GM12878 (cell line): Measurements from ENCODE around the gene ADGRV1. TPM values are rescaled to one million over a fixed set of nuclear protein-coding genes. Genes with fewer than 3 reads are reported as not detected.

Experiments
- ATAC-seq: fragments of 200-7000 bp; cut with Tn5 transposase; 3 replicates; pipeline ENCODE4 v1.9.1; 2020; ENCODE audit warnings: mild to moderate bottlenecking, moderate library complexity
- BruUV-seq: library from RNA; stranded (reverse); fragments of 400-500 nt; replicated peaks from 2 replicates; lab custom pipeline; 2021; lab: Mats Ljungman, UMichigan
- CTCF ChIA-PET: fragments of 300-600 bp; sonication (Branson Sonifier 250); formaldehyde crosslinking; extraction: SDS; loops from one replicate; lab custom pipeline; 2021; ENCODE audit warnings: inconsistent platforms; lab: Yijun Ruan, JAX
- POLR2A ChIA-PET: fragments of 350-600 bp; formaldehyde crosslinking; extraction: SDS; loops from one replicate; lab custom pipeline; 2021; ENCODE audit warnings: inconsistent platforms; lab: Charles Lee
- RAD21 ChIA-PET: fragments of 300-600 bp; sonication (Branson Sonifier 250); formaldehyde crosslinking; loops from one replicate; lab custom pipeline; 2023; ENCODE audit warnings: antibody characterized with exemption; ENCODE audit not compliant: unreplicated experiment; lab: Charles Lee
- SMC1A ChIA-PET: fragments of 300-600 bp; sonication (Branson Sonifier 250); formaldehyde crosslinking; loops from one replicate; lab custom pipeline; 2023; ENCODE audit not compliant: unreplicated experiment, uncharacterized antibody; lab: Charles Lee
- DNase-seq: peaks from one replicate; pipeline ENCODE4 v3.0.0-alpha.2; 2011; ENCODE audit warnings: low read depth, low spot score
- FAIRE-seq: peaks from 3 replicates; lab custom pipeline; 2011; peaks lifted over from hg19 to GRCh38; lab: Jason Lieb, UNC
- H2AFZ ChIP-seq: 2 replicates; pipeline ENCODE4 v1.6.0; 2011; ENCODE audit warnings: low read depth, low read length, control low read depth; ENCODE audit not compliant: control insufficient read depth
- H3K27ac ChIP-seq: 2 replicates; pipeline ENCODE4 v1.5.1; 2011; ENCODE audit warnings: control low read depth; ENCODE audit not compliant: control insufficient read depth, insufficient read depth
- H3K27me3 ChIP-seq, 2 experiments: replicated peaks in 1 of 2; 2 replicates each; pipeline versions ENCODE4 v1.6.0 to v1.6.1; 2011; ENCODE audit warnings: low read length in 1 of 2; ENCODE audit not compliant: control insufficient read depth in 2 of 2, insufficient read depth in 2 of 2
- H3K36me3 ChIP-seq, 2 experiments: 2 replicates each; pipeline ENCODE4 v1.5.1; 2011; ENCODE audit warnings: low read length in 1 of 2; ENCODE audit not compliant: control insufficient read depth in 2 of 2, insufficient read depth in 2 of 2
- H3K4me1 ChIP-seq: 2 replicates; pipeline ENCODE4 v1.6.1; 2011; ENCODE audit warnings: mild to moderate bottlenecking, low read length, moderate library complexity, mixed read lengths; ENCODE audit not compliant: control insufficient read depth, insufficient read depth
- H3K4me2 ChIP-seq: 2 replicates; pipeline ENCODE4 v1.6.0; 2011; ENCODE audit warnings: control low read depth; ENCODE audit not compliant: control insufficient read depth, insufficient read depth
- H3K4me3 ChIP-seq: fragments of 200-600 bp; sonication (generic); 2 replicates; pipeline ENCODE4 v1.5.1; 2016
- H3K79me2 ChIP-seq: 2 replicates; pipeline ENCODE4 v1.6.0; 2011; ENCODE audit warnings: low read length; ENCODE audit not compliant: control insufficient read depth, insufficient read depth
- H3K9ac ChIP-seq: 2 replicates; pipeline ENCODE4 v1.8.0; 2011; ENCODE audit warnings: low read length, control low read depth, mixed read lengths; ENCODE audit not compliant: control insufficient read depth, insufficient read depth
- H3K9me3 ChIP-seq: replicated peaks from 3 replicates; pipeline ENCODE4 v1.5.1; 2011; ENCODE audit warnings: mild to moderate bottlenecking, low read length; ENCODE audit not compliant: control insufficient read depth, insufficient read depth
- H4K20me1 ChIP-seq: 2 replicates; pipeline ENCODE4 v1.6.0; 2011; ENCODE audit not compliant: control insufficient read depth, insufficient read depth
- ASH2L ChIP-seq: fragments of 300-600, 200-600 bp; sonication (generic); IDR thresholded peaks from 2 replicates; pipeline ENCODE4 v1.6.1; 2017; ENCODE audit warnings: low read depth, mild to moderate bottlenecking, borderline replicate concordance
- BCL11A ChIP-seq: IDR thresholded peaks from 2 replicates; pipeline ENCODE4 v1.6.1; 2011; ENCODE audit warnings: low read depth, low read length
- BCLAF1 ChIP-seq: fragments of 450-650 bp; IDR thresholded peaks from 2 replicates; pipeline ENCODE4 v1.6.1; 2017; ENCODE audit warnings: antibody characterized with exemption, mild to moderate bottlenecking, moderate library complexity
- CBFB ChIP-seq: IDR thresholded peaks from 2 replicates; pipeline ENCODE4 v1.6.1; 2016; ENCODE audit warnings: antibody characterized with exemption, low read depth
- CHD4 ChIP-seq: fragments of 200-600 bp; sonication (generic); IDR thresholded peaks from 2 replicates; pipeline ENCODE4 v1.6.1; 2016; ENCODE audit warnings: mild to moderate bottlenecking
- HDAC6 ChIP-seq: fragments of 200-600 bp; sonication (generic); IDR thresholded peaks from one replicate; pipeline ENCODE4 v1.8.0; 2017; ENCODE audit warnings: antibody characterized with exemption; ENCODE audit not compliant: unreplicated experiment
- JUNB ChIP-seq: IDR thresholded peaks from 2 replicates; pipeline ENCODE4 v1.6.1; 2016; ENCODE audit warnings: antibody characterized with exemption, mild to moderate bottlenecking
- MEF2B ChIP-seq: fragments of 450-650 bp; IDR thresholded peaks from 2 replicates; pipeline ENCODE4 v1.6.1; 2018; ENCODE audit warnings: mild to moderate bottlenecking, moderate library complexity; ENCODE audit not compliant: partially characterized antibody, poor library complexity, severe bottlenecking
- SMC3 ChIP-seq: IDR thresholded peaks from 2 replicates; pipeline ENCODE4 v1.6.1; 2011; ENCODE audit warnings: low read length, improper control_type of control experiment, borderline replicate concordance
- SRF ChIP-seq, 2 experiments: IDR thresholded peaks; 2 replicates each; pipeline ENCODE4 v1.6.1; 2011; ENCODE audit warnings: low read depth in 2 of 2, low read length in 2 of 2, mild to moderate bottlenecking in 1 of 2, moderate library complexity in 1 of 2
- STAT1 ChIP-seq: fragments of 450-650 bp; conservative IDR thresholded peaks from 2 replicates; pipeline ENCODE4 v1.6.1; 2014; ENCODE audit warnings: antibody characterized with exemption, mild to moderate bottlenecking
- ZBED1 ChIP-seq: IDR thresholded peaks from 2 replicates; pipeline ENCODE4 v1.6.1; 2016; ENCODE audit warnings: borderline replicate concordance
- ZNF384 ChIP-seq: IDR thresholded peaks from 2 replicates; pipeline ENCODE4 v1.6.1; 2012; ENCODE audit warnings: low read depth, mild to moderate bottlenecking, low read length, improper control_type of control experiment, borderline replicate concordance
- WGBS: methylation state at CpG from one replicate; pipeline ENCODE4 v1.1.6; 2016; ENCODE audit warnings: low lambda C conversion rate; ENCODE audit not compliant: insufficient replicate concordance, insufficient coverage; ENCODE audit errors: missing lambda C conversion rate; 5-methylcytosine and 5-hydroxymethylcytosine counted together
- in situ Hi-C: fragments of 300-500 bp; cut with MboI; formaldehyde crosslinking; loops from 9 replicates; pipeline ENCODE4 v1.14.3; 2018; ENCODE audit warnings: mixed read lengths
- intact Hi-C: fragments of 100-400 bp; cut with micrococcal nuclease; formaldehyde crosslinking; loops from one replicate; pipeline ENCODE4 v1.14.2; 2022; ENCODE audit not compliant: unreplicated experiment
- polyA plus RNA-seq, 11 experiments: library from polyadenylated mRNA; depleted of rRNA in 4 of 11; unstranded in 6 of 11; stranded (reverse) in 5 of 11; fragments of >200 nt; fragmentation: Nextera tagmentation in 4 of 11; fragmentation: Illumina TruSeq in 1 of 11; extraction: Ambion mirVana in 4 of 11; extraction: Trizol in 1 of 11; gene quantifications; 1 replicate in 1 of 11; 2 replicates in 10 of 11; pipeline versions ENCODE4 v1.2.1 to v1.2.3, GENCODE V29; 2011 to 2016; ENCODE audit warnings: inconsistent platforms in 2 of 11, missing spikeins in 2 of 11, low read depth in 1 of 11
- total RNA-seq, 4 experiments: library from RNA; depleted of rRNA in 3 of 4; stranded (reverse); fragments of >200 nt in 3 of 4; fragmentation: Illumina TruSeq in 1 of 4; extraction: Trizol in 1 of 4; gene quantifications; 2 replicates each; pipeline versions ENCODE4 v1.2.1 to v1.2.3, GENCODE V29; 2013 to 2021

The ADGRV1 gene
- total and polyA plus RNA-seq, 10 of the 15 experiments (the other 5 are each of a cell fraction or from before 2014, with no cell fraction given): 0.04 to 8.1 (median 0.16) TPM; not detected in 1

GRCh38 chr5:91052977-91053740 lies 494.6 kb downstream of the ADGRV1 start:
- Histone ChIP-seq H4K20me1 (no peaks in the 10 kb centered on the region), H3K27ac (no peak overlapping the region), H3K4me2 (no peak overlapping the region), H3K27me3 (no peaks in the 10 kb centered on the region), H3K4me1 (no peaks in the 10 kb centered on the region), H3K36me3 (no peaks in the 10 kb centered on the region), H3K9me3 (no peaks in the 10 kb centered on the region; the same call in 2 of the 3 replicates), H3K9ac (no peak overlapping the region), H2AFZ (no peak overlapping the region), H3K4me3 (no peak overlapping the region), H3K79me2 (no peaks in the 10 kb centered on the region)
- FAIRE-seq (no peak), DNase-seq (no peak), ATAC-seq (no peak)
- intact Hi-C loops: no loop called here
- SMC1A ChIA-PET: interaction anchor here (1.7 kb wide), 1 partner anchor 18 kb away, joined by 4 read pairs; no protein-coding TSS in a partner anchor
- no TSS peak for BruUV-seq
- RAD21 ChIA-PET: no interaction called here
- TF ChIP-seq HDAC6 (no peak), SRF (IDR thresholded peaks at IDR 0.05; ENCODE audit: low read depth in 2 of 2, low read length in 2 of 2) (no peak), ZBED1 (no peak)
- WGBS: 8% methylated on average over 4 of the region's 4 CpGs
- POLR2A ChIA-PET: interaction anchor here (0.5 kb wide), 1 partner anchor 364 kb away, joined by 3 read pairs; no protein-coding TSS in a partner anchor
- CTCF ChIA-PET: interaction anchor here (0.8 kb wide), 1 partner anchor 8 kb away, joined by 3 read pairs; no protein-coding TSS in a partner anchor
- in situ Hi-C loops: no loop called here

- Histone ChIP-seq H3K4me1 (no peaks in the 10 kb centered on the region), H3K4me3 (no peak overlapping the region), H3K9ac (no peak overlapping the region), H3K4me2 (no peak overlapping the region), H4K20me1 (no peaks in the 10 kb centered on the region), H3K27ac (no peak overlapping the region), H2AFZ (no peak overlapping the region), H3K36me3 (no peaks in the 10 kb centered on the region), H3K27me3 (no peaks in the 10 kb centered on the region), H3K79me2 (no peaks in the 10 kb centered on the region), H3K9me3 (peaks cover under 1% of the 10 kb centered on the region; the same call in 1 of the 3 replicates)
- ATAC-seq (no peak), FAIRE-seq (no peak), DNase-seq (no peak)
- ChIA-PET SMC1A (no interaction called here), POLR2A (no interaction called here), RAD21 (no interaction called here), CTCF (no interaction called here)
- 50% methylated on average over 1 of the region's 1 CpG for WGBS
- TF ChIP-seq ZNF384: no peak
- TF ChIP-seq SMC3: no peak
- TF ChIP-seq JUNB: no peak
- no peak for TF ChIP-seq BCLAF1
- TF ChIP-seq STAT1: no peak
- no peak for TF ChIP-seq ASH2L
- TF ChIP-seq MEF2B: no peak
- TF ChIP-seq CBFB: no peak
- no peak for TF ChIP-seq CHD4
- TF ChIP-seq BCL11A: no peak
- no TSS peak for BruUV-seq
- in situ Hi-C loops: no loop called here
- intact Hi-C loops: no loop called here
Measured at GRCh38 chr5:91053741-91054025, 495.1 kb downstream of the ADGRV1 start.
